Esophagus muscularis mucosa (tissue), 4 donors: ENCODE results near the gene FEM1A.

ENCODE experiments used
- CTCF ChIP-seq, 3 experiments: fragments of 200-600 bp in 2 of 3; fragments of 450-650 bp in 1 of 3; sonication (generic) in 2 of 3; IDR thresholded peaks; one replicate each; pipeline ENCODE4 v1.5.1; 2017 to 2019; ENCODE audit warnings: antibody characterized with exemption in 3 of 3, mild to moderate bottlenecking in 2 of 3, moderate library complexity in 1 of 3
- EP300 ChIP-seq: sonication (generic); formaldehyde crosslinking; IDR thresholded peaks from one replicate; pipeline ENCODE4 v1.6.1; 2017; ENCODE audit warnings: antibody characterized with exemption
- POLR2AphosphoS5 ChIP-seq, 2 donors: sonication (generic); formaldehyde crosslinking; IDR thresholded peaks; one replicate each; pipeline ENCODE4 v1.6.1; 2017; ENCODE audit warnings: antibody characterized with exemption in 2 of 2

GRCh38 chr19:4774136-4774535 lies 17.4 kb upstream of the FEM1A start:
- TF ChIP-seq CTCF (IDR thresholded peaks at IDR 0.05) (no peak), POLR2AphosphoS5 (IDR thresholded peaks at IDR 0.05) (no peak), EP300 (no peak)
